Measurements from ENCODE around the gene CABP4. TPM values are rescaled to one million over a fixed set of nuclear protein-coding genes. Genes with fewer than 3 reads are reported as not detected.
"Not testable (repeated sequence)": the region's sequence is repeated elsewhere in the genome, so short reads cannot be mapped to it uniquely, and the experiment has no call there.

CABP4 gene
- polyA plus RNA-seq, 4 donors, result 0.20 to 0.74 (median 0.41) TPM

DNA sequence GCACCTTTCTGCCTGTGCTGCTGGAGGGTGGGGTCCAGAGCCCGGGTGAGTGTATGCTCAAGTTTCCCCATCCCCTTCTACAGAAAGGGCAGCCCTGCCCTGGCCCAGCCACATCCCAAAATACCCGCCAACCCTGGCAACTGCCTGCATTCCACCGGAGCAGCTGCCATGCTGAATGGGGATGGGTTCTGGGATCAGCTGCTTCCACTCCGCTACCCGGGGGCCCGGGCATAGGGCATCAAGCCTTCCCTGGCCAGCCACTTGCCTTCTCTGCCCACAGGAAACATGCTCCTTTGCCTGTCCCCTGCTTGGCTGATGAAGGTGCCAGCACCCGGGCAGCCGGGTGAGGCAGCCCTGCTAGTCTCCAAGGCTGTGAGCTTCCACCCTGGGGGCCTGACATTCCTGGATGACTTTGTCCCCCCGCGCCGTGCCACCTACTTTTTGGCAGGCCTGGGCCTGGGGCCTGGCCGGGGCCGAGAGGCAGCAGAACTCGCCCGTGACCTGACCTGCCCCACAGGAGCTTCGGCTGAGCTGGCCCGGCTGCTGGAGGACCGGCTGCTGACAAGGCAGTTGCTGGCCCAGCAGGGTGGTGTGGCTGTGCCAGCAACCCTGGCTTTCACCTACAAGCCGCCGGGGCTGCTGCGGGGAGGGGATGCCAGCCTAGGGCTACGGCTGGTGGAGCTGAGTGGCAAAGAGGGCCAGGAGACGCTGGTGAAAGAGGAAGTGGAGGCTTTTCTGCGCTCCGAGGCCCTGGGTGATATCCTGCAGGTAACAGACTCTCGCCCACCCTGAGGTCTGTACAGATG is 36.5 kb upstream of the CABP4 start:
- DNase-seq (ENCODE audit: low read depth in 4 of 4, low spot score in 3 of 4), result no peak

DNA sequence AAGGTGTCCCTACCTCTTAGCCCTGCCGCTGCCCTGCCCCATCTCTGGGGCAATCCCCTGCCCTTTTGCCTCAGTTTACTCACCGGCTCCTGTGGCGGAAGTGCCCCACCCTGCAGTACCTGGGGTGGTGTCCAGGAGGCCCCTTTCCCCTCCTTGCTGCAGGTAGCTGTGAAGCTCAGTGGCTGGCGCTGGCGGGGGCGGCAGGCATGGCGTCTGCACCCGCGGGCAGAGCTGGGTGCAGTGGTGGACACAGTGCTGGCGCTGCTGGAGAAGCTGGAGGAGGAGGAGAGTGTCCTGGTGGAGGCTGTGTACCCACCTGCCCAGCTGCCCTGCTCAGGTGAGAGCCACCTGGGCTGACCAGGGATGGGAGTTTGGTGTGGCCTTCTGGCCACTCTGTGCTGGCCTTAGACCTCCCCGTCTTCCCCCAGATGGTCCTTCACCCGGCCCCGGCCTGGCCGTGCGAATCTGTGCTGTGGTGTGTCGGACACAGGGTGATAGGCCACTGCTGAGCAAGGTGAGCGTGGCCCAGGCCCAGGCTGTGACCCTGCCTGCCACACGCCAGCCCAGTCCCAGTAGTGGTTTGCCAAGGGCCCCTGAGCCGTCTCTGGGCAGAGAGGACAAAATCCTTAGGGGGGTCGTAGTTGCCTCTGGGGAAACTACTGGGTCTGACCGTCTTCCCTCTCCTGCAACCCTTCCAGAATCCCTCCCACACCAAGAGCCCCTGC is 35.7 kb upstream of the CABP4 start:
- no peak for DNase-seq (ENCODE audit: low read depth in 4 of 4, low spot score in 3 of 4)

DNA sequence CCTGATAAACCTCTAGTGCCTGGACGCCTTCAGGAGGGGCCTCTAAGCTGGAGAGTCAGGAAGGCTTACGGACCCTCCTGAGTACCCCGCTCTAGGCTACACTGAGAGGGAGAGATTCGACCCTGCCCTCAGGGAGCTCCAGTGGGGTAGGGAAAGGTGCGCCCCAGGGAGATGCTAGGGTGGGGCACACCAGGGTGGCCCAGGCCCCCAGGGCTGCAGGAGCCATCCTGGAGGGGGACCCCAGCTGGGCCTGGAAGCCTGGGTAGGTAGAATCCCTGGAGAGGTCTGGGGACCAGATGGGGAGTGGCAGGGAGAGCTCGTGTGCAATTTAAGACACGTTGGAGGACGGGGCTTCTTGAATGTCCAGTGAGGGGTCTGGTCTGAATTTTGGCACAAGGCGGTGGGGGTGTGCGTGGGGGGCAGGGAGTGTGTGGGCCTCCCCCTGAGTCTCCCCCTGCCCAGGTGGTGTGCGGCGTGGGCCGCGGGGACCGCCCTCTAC is 35.0 kb upstream of the CABP4 start:
- DNase-seq (ENCODE audit: low read depth in 4 of 4, low spot score in 3 of 4), result no peak

DNA sequence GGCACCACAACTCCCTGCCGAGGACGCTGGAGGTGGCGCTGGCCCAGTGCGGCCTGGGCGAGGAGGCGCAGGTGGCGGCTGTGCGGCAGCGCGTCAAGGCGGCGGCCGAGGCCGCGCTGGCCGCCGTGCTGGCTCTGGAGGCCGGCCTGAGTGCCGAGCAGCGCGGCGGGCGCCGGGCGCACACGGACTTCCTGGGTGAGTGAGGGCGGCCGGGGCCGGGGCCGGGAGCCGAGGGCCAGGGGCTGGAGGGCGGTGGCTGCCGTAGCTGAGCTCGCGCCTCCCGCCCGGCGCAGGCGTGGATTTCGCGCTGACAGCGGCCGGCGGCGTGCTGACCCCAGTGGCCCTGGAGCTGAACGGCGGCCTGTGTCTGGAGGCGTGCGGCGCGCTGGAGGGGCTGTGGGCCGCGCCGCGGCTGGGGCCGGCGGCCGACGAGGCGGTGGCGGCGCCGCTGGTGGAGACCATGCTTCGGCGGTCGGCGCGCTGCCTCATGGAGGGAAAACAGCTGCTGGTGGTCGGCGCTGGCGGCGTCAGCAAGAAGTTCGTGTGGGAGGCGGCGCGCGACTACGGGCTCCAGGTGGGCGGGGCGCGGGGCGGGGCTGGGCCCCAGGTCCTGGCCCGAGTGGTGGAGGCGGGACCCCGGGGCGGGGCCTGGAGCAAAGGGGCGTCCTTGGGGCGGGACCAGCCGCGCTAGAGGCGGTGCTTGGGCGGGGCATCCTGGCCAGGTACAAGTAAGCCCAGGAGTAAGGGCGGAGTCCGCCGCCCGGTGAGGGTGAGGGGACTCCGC is 34.3 kb upstream of the CABP4 start:
- DNase-seq (ENCODE audit: low read depth in 4 of 4, low spot score in 3 of 4), result peak; percentile 87 to 91 (median 89)

DNA sequence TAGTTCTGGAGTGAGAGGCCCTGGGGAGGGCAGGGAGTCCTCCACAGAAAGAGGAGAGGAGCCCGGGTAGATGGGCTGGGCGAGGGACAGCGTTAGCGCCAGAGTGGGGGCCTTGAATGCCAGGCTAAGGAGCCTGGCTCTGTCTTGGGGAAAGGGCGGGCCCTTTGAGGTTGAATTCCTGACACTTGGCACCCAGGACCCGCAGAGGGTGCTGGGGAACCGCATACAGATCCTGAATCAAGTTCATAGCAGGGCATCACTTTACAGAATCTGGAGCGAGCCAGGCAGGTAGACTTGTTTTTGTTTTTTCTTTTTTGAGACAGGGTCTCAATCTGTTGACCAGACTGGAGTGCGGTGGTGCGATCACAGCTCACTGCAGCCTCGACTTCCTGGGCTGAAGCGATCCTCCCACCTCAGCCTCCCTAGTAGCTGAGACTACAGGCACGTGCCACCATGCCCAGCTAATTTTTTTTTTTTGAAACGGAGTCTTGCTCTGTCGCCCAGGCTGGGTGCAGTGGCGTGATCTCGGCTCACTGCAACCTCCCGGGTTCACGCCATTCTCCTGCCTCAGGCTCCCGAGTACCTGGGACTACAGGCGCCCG is 33.6 kb upstream of the CABP4 start:
- DNase-seq (ENCODE audit: low read depth in 4 of 4, low spot score in 3 of 4), result no peak

DNA sequence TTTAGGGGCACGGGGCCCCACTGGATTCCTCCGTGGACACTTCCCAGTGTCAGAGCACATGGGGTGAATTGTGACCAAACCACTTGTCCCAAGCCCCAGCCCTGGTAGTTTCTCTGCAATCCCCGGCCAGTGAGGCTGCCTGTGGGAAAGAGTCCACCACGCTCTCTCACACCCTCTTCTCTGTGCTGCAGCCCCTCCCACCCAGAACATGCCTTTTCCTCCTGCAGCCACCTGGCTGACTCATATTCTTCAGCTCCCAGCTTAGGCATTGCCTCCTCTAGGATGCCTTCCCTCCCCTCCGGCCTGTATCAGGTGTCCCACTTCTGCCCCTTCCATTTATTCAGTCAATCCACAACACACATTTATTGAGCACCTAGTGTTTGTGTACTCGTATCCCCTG is 32.3 kb upstream of the CABP4 start:
- DNase-seq (ENCODE audit: low read depth in 4 of 4, low spot score in 3 of 4), result no peak

DNA sequence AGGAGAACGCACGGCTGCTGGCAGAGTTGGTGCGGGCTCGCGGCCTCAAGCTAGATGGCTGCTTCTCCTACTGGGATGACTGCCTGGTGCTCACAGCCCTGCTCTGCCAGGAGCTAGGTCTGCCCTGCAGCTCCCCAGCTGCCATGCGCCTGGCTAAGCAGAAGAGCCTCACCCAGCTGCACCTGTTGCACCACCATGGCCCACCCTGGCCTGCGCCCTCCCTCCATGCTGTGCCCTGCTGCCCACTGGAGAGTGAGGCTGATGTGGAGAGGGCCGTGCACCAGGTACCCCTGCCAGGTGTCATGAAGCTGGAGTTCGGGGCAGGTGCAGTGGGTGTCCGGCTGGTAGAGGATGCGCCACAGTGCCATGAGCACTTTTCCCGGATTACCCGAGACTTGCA is 31.7 kb upstream of the CABP4 start:
- DNase-seq (ENCODE audit: low read depth in 4 of 4, low spot score in 3 of 4), result no peak

DNA sequence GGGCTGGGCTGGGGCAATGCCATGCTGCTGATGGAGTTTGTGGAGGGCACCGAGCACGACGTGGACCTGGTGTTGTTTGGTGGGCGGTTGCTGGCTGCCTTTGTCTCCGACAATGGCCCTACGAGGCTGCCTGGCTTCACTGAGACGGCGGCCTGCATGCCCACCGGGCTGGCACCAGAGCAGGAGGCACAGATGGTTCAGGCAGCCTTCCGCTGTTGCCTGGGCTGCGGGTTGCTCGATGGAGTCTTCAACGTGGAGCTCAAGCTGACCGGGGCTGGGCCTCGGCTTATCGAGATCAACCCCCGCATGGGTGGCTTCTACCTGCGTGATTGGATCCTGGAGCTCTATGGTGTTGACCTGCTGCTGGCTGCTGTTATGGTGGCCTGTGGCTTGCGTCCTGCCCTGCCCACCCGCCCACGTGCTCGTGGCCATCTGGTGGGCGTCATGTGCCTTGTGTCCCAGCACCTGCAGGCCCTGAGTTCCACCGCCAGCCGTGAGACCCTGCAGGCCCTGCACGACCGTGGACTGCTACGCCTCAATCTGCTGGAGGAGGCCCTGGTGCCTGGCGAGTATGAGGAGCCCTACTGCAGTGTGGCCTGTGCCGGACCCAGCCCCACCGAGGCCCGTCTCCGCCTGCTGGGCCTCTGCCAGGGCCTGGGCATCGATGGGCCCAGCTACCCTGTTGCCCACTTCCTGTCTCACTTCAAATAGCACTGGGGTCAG is 31.1 kb upstream of the CABP4 start:
- no peak for DNase-seq (ENCODE audit: low read depth in 4 of 4, low spot score in 3 of 4)

DNA sequence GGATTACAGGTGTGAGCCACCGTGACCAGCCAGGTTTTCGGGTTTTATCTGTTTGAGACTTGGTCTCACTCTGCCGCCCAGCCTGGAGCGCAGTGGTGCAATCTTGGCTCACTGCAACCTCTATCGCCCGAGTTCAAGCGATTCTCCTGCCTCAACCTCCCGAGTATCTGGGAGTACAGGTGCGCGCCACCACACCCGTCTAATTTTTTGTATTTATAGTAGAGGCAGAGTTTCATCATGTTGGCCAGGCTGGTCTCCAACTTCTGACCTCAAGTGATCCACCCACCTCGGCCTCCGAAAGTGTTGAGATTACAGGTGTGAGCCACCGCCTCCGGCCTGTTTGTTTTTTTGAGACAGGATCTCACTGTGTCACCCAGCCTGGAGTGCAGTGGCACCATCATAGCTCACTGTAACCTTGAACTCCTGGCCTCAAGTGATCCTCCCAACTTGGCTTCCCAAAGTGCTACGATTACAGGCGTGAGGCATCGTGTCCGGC is 27.7 kb upstream of the CABP4 start:
- DNase-seq (ENCODE audit: low read depth in 4 of 4, low spot score in 3 of 4), result not testable (repeated sequence)

DNA sequence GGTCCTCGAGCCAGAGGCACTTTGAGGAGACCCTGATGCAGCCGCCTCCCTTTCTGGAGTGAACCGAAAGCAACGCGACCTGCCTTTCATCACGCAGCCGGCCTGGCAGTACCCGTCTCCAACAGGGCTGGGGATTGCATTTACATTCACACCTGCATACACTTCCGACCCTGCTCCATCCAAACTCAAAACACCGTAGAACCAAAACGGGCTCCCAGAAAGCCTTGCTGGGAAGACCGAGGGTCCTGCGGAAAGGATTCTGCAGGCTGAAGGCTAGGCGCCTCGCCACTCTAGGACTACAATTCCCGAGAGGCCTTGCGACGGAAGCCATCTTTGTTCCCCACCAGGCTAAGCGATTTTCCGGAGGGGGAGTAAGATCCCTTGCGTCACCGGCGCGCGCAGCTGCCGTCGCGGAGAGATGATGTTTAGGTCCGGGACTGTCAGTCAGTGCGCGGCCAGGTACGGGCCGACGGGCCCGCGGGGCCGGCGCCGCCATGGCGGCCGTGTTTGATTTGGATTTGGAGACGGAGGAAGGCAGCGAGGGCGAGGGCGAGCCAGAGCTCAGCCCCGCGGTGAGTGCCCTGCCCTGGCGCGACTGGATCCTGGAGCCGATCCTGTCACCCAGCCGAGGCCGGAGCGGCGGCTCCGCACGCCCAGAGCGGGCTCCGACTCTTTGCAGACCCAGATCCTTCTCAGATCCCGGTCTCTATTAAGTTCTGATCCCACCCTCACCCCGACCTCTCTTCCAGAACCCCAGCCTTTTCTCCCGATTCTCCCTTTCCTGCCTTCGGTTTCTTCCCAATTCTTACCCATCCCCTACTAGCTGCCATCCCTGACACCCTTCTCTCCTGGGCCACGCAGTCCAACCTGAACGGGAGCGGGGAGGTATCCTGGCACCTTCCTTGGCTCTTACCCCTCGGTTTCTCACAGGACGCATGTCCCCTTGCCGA is 26.8 kb upstream of the CABP4 start, which contains the start of gene RPS6KB2:
TSS of gene RPS6KB2 (plus strand) at position 443 of the 950 bp plus-strand sequence. CDS start at position 495, 52 bp downstream.
- peak; percentile 95 to 97 (median 96) for DNase-seq (ENCODE audit: low read depth in 4 of 4, low spot score in 3 of 4)

DNA sequence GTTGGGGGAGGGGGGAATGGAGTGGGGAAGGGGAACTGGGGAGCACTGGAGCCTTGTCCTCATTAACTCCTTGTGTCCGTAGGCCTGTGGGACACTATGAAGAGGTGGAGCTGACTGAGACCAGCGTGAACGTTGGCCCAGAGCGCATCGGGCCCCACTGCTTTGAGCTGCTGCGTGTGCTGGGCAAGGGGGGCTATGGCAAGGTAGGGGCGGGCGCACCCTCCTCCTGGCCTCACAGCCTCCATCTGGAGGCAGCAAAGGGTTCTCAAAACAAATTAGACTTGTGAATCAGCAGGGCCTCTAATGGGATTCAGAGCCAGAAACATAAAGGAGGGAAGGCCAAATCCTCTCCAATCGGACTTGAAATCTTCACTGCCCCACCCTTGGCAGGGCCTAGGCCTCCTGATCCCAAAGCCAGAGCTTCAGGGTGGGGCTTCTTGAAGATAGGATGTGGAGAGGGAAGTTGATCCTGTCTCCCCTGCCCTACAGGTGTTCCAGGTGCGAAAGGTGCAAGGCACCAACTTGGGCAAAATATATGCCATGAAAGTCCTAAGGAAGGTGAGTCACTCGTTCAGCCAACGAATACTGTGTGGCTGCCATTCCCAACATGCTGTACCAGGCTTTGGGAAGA is 26.0 kb upstream of the CABP4 start:
- no peak for DNase-seq (ENCODE audit: low read depth in 4 of 4, low spot score in 3 of 4)

DNA sequence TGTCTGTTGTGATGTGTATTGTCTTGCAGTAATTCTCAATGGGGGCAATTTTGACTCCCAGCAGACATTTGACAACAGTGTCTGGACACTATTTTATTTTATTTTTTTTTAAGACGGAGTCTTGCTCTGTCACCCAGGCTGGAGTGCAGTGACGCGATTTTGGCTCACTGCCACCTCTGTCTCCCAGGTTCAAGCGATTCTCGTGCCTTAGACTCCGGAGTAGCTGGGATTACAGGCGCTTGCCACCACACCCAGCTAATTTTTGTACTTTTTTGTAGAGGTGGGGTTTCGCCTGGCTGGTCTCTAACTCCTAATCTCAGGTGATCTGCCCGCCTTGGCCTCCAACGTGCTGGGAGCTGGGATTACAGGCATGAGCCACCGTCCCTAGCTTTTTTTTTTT is 25.4 kb upstream of the CABP4 start:
- no peak for DNase-seq (ENCODE audit: low read depth in 4 of 4, low spot score in 3 of 4)

DNA sequence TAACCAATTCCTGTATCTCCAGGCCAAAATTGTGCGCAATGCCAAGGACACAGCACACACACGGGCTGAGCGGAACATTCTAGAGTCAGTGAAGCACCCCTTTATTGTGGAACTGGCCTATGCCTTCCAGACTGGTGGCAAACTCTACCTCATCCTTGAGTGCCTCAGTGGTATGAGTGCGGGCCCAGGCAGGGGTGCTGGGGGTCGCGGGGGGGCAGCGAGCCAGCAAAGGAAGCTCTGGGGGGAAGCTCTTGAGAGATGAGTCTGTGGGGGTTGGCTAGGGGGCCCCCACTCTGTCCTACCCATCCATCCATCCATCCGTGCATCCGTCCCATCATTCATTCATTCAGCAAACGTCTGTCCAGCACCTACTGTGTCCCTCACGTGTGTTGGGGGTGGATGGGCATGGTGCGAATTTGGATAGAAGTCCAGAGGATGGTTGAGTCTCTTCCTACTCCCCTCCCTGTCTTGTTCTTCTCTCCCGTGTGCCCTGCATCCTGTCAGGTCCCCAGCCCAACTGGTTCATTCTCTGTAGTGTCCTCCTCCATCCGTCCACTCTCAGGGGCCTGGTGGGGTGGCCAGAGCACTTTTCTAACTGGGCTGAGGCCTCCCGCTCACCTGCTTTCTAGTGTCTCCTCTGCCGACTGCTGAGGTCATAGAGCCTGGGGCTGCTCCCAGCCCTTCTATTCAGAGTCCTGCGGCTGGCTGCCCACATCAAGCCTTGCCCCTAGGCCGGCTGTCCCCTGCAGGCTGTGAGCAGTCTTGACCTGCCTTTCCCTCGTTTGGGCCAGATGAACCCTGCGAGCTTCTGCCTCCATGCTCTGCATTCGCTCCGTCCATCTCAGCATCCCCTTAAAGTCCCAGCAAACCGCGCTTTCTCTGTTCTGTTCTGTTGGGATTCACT is 23.6 kb upstream of the CABP4 start:
- no peak for DNase-seq (ENCODE audit: low read depth in 4 of 4, low spot score in 3 of 4)

DNA sequence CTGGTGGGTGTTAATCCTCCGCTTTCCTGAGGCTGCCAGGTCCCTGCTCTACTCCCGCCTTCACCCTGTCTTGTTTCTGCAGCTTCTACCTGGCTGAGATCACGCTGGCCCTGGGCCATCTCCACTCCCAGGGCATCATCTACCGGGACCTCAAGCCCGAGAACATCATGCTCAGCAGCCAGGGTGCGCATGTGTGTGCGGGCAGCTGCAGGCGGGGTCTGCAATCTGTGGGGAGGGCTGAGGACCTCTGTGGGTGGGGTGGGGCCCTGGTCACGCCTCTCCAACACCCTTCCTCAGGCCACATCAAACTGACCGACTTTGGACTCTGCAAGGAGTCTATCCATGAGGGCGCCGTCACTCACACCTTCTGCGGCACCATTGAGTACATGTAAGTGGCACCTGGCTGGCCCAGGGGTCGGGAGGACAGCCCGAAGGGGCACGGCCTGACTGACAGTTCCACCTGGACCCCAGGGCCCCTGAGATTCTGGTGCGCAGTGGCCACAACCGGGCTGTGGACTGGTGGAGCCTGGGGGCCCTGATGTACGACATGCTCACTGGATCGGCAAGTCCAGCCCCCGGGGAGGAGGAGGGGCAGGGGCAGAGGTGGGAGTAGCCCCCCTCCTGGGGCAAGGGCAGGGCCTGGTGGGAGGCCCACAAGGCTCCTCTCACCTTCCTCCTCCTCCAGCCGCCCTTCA is 22.4 kb upstream of the CABP4 start:
- DNase-seq (ENCODE audit: low read depth in 4 of 4, low spot score in 3 of 4), result no peak

DNA sequence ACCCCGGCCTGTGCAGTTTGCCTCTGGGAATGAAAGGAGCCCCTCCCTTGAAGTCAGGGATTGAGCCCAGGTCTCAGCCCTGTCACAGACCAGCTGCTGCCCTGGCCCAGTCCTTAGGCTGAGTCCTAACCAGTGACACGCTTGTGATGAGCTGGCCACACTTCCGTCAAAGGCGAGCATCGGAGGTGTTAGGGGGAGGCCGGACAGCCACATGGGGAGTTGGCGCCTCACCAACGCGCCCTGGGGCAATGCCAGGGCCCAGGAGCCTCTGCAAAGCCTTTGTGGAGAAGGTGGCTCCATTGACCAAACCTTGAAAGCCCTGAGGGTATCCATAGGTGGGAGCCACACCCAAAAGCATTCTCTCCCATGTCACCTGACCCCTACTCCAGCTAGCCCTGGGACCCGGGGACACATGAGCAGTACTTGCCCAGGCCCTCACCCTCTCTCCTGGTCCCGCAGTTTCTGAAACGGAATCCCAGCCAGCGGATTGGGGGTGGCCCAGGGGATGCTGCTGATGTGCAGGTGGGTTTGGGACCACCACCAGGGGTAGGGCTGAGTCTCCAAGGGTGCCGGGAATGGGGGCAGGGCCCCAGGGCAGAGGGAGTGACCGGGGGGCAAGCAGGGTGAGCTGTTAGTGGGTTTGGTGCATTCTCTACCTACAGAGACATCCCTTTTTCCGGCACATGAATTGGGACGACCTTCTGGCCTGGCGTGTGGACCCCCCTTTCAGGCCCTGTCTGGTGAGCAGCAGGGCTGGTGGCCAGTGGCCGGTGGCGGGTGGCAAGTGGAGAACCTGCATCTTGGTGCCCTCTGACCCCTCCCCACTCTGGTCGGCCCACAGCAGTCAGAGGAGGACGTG is 21.4 kb upstream of the CABP4 start:
- no peak for DNase-seq (ENCODE audit: low read depth in 4 of 4, low spot score in 3 of 4)
